Liver (tissue), 9 donors: ENCODE measurements around the gene CSNK2B. TPM values are rescaled to one million over a fixed set of nuclear protein-coding genes. Genes with fewer than 3 reads are reported as not detected.

ENCODE experiments used
- DNase-seq: peaks from one replicate; pipeline ENCODE4 v3.0.0-alpha.2; 2017; ENCODE audit warnings: low spot score
- H3K27ac ChIP-seq, 2 donors: one replicate each; pipeline ENCODE4 v1.7.0; 2013; ENCODE audit warnings: inconsistent platforms in 2 of 2, low read length in 2 of 2, control low read depth in 1 of 2, low read depth in 1 of 2, mild to moderate bottlenecking in 1 of 2
- H3K27me3 ChIP-seq, 4 donors: one replicate each; pipeline versions ENCODE4 v1.6.1 to v1.7.0; 2013; ENCODE audit warnings: low read length in 3 of 4, inconsistent platforms in 1 of 4, mild to moderate bottlenecking in 1 of 4, moderate library complexity in 1 of 4; ENCODE audit not compliant: control insufficient read depth in 4 of 4, insufficient read depth in 4 of 4
- H3K36me3 ChIP-seq, 4 donors: one replicate each; pipeline versions ENCODE4 v1.6.1 to v1.7.0; 2013; ENCODE audit warnings: low read length in 3 of 4, mild to moderate bottlenecking in 3 of 4, low read depth in 1 of 4, moderate library complexity in 1 of 4; ENCODE audit not compliant: control insufficient read depth in 4 of 4, insufficient read depth in 3 of 4
- H3K4me1 ChIP-seq, 4 donors: one replicate each; pipeline versions ENCODE4 v1.6.1 to v1.7.0; 2013; ENCODE audit warnings: low read length in 3 of 4, mild to moderate bottlenecking in 3 of 4, moderate library complexity in 1 of 4; ENCODE audit not compliant: control insufficient read depth in 4 of 4, insufficient read depth in 4 of 4
- H3K4me3 ChIP-seq, 3 donors: one replicate each; pipeline versions ENCODE4 v1.6.1 to v1.7.0; 2013; ENCODE audit warnings: low read length in 3 of 3, control low read depth in 1 of 3, low read depth in 1 of 3, mild to moderate bottlenecking in 1 of 3
- H3K9ac ChIP-seq, 2 donors: one replicate each; pipeline ENCODE4 v1.7.0; 2013; ENCODE audit warnings: low read length in 2 of 2, mild to moderate bottlenecking in 2 of 2, moderate library complexity in 2 of 2, control low read depth in 1 of 2, low read depth in 1 of 2
- H3K9me3 ChIP-seq, 4 donors: one replicate each; pipeline versions ENCODE4 v1.6.1 to v1.7.0; 2013; ENCODE audit warnings: low read length in 3 of 4; ENCODE audit not compliant: control insufficient read depth in 4 of 4
- EGR1 ChIP-seq, 2 donors: IDR thresholded peaks; 2 replicates each; pipeline ENCODE4 v1.6.1; 2016 to 2018; ENCODE audit warnings: antibody characterized with exemption in 2 of 2, low read depth in 2 of 2
- FOXA1 ChIP-seq: IDR thresholded peaks from 2 replicates; pipeline ENCODE4 v1.6.1; 2016; ENCODE audit warnings: antibody characterized with exemption
- FOXA2 ChIP-seq: IDR thresholded peaks from 2 replicates; pipeline ENCODE4 v1.6.1; 2016; ENCODE audit warnings: antibody characterized with exemption
- GABPA ChIP-seq, 2 donors: IDR thresholded peaks in 1 of 2; conservative IDR thresholded peaks in 1 of 2; 2 replicates each; pipeline ENCODE4 v1.6.1; 2016; ENCODE audit warnings: antibody characterized with exemption in 2 of 2, mild to moderate bottlenecking in 1 of 2, moderate library complexity in 1 of 2
- HNF4A ChIP-seq, 2 donors: conservative IDR thresholded peaks; 2 replicates each; pipeline ENCODE4 v1.6.1; 2016; ENCODE audit warnings: antibody characterized with exemption in 2 of 2, mild to moderate bottlenecking in 2 of 2
- HNF4G ChIP-seq: IDR thresholded peaks from 2 replicates; pipeline ENCODE4 v1.6.1; 2016; ENCODE audit warnings: antibody characterized with exemption
- JUND ChIP-seq, 2 donors: IDR thresholded peaks; 2 replicates each; pipeline ENCODE4 v1.6.1; 2016; ENCODE audit warnings: antibody characterized with exemption in 2 of 2
- NR2F2 ChIP-seq: IDR thresholded peaks from 2 replicates; pipeline ENCODE4 v1.6.1; 2016; ENCODE audit warnings: antibody characterized with exemption
- RAD21 ChIP-seq, 2 donors: IDR thresholded peaks; 2 replicates each; pipeline ENCODE4 v1.6.1; 2016; ENCODE audit warnings: antibody characterized with exemption in 2 of 2, mild to moderate bottlenecking in 2 of 2
- RXRA ChIP-seq, 2 donors: IDR thresholded peaks; 2 replicates each; pipeline ENCODE4 v1.6.1; 2017 to 2018; ENCODE audit warnings: antibody characterized with exemption in 2 of 2, mild to moderate bottlenecking in 1 of 2
- SP1 ChIP-seq: IDR thresholded peaks from 2 replicates; pipeline ENCODE4 v1.6.1; 2018; ENCODE audit warnings: antibody characterized with exemption, mild to moderate bottlenecking
- TAF1 ChIP-seq: conservative IDR thresholded peaks from 2 replicates; pipeline ENCODE4 v1.6.1; 2016; ENCODE audit warnings: antibody characterized with exemption, mild to moderate bottlenecking
- YY1 ChIP-seq: IDR thresholded peaks from 2 replicates; pipeline ENCODE4 v1.6.1; 2016; ENCODE audit warnings: antibody characterized with exemption, mild to moderate bottlenecking
- WGBS: extraction: QIAGEN DNeasy Blood & Tissue Kit; methylation state at CpG from one replicate; pipeline ENCODE4 v1.1.7; 2013; 5-methylcytosine and 5-hydroxymethylcytosine counted together
- polyA plus RNA-seq, 2 donors: library from polyadenylated mRNA; stranded (reverse) in 1 of 2; unstranded in 1 of 2; fragments of 200-250 nt in 1 of 2; fragments of >200 nt in 1 of 2; fragmentation: Nextera tagmentation in 1 of 2; extraction: Ambion mirVana in 1 of 2; gene quantifications; one replicate each; pipeline versions ENCODE4 v1.2.1 to v1.2.3, GENCODE V29; 2013 to 2015
- total RNA-seq, 2 donors: library from RNA; depleted of rRNA; stranded (reverse); fragments of >200 nt; gene quantifications; one replicate each; pipeline ENCODE4 v1.2.3, GENCODE V29; 2014
- TF ChIP-seq, protein P1 (sequence below): IDR thresholded peaks from 2 replicates; pipeline ENCODE4 v1.6.1; 2016; ENCODE audit warnings: antibody characterized with exemption
- TF ChIP-seq, protein P2 (sequence below): fragments of 150-350 bp; IDR thresholded peaks from 2 replicates; pipeline ENCODE4 v1.5.1; 2017; ENCODE audit warnings: improper control_type of control experiment, low read depth, low read length; ENCODE audit not compliant: missing input control
- TF ChIP-seq, protein P3 (sequence below): IDR thresholded peaks from 2 replicates; pipeline ENCODE4 v1.6.1; 2016; ENCODE audit warnings: antibody characterized with exemption
- TF ChIP-seq, protein P4 (sequence below): IDR thresholded peaks from 2 replicates; pipeline ENCODE4 v1.6.1; 2016; ENCODE audit warnings: antibody characterized with exemption
- TF ChIP-seq, protein P5 (sequence below): IDR thresholded peaks from 2 replicates; pipeline ENCODE4 v1.6.1; 2016; ENCODE audit warnings: antibody characterized with exemption, mild to moderate bottlenecking
- donor health status: healthy.
- donor health status: healthy.
- donor health status: healthy.
- donor health status: healthy.
- donor health status: healthy.

The CSNK2B gene
- total and polyA plus RNA-seq, 4 donors, result 58.1 to 108 (median 77.0) TPM

DNA sequence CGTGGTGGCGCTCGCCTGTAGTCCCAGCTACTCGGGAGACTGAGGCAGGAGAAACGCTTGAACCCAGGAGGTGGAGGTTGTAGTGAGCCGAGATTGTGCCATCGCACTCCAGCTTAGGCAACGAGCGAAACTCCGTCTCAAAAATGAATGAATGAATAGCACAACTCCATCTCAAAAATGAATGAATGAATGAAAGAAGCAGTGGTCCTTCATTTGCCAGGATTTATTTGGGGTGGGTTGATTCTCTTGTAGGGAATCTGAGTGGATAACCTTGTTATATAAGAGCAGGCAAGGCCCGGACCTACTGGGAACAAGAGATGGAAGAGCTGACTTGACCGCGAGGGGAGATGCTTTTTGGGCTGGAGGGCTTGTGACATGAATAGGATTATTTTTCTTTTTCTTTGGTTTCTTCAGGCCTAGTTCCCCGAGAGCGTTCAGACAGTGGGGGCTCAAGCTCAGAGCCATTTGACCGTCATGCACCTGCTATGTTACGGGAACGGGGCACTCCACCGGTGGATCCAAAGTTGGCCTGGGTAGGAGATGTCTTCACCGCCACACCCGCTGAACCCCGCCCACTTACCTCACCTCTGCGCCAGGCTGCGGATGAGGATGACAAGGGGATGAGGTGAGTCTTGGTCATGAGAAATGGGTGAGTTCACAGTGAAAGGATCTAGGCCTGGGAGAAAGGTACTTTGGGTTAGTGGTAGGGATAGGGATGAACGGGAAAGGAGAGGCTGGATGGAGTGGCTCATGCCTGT lies 35.5 kb upstream of the CSNK2B start:
- Histone ChIP-seq H3K4me3 (no peak overlapping the region), H3K9me3 (no peaks in the 10 kb centered on the region), H3K4me1 (peaks cover 2 to 22% (median 17%) of the 10 kb centered on the region in 4 donors), H3K36me3 (peaks cover 46 to 90% (median 66%) of the 10 kb centered on the region in 4 donors), H3K9ac (no peak overlapping the region), H3K27ac (no peak overlapping the region), H3K27me3 (no peaks in the 10 kb centered on the region)
- 97% methylated on average over 25 of the region's 25 CpGs for WGBS
- no peak for DNase-seq
- no peak for TF ChIP-seq YY1
- TF ChIP-seq HNF4G, result no peak
- TF ChIP-seq FOXA2, result no peak
- TF ChIP-seq RXRA (IDR thresholded peaks at IDR 0.05), result no peak
- no peak for TF ChIP-seq SP1
- no peak for TF ChIP-seq HNF4A (conservative IDR thresholded peaks at IDR 0.05)
- TF ChIP-seq GABPA (IDR thresholded peaks at IDR 0.05 in 1 of 2, conservative IDR thresholded peaks at IDR 0.05 in 1 of 2), result no peak
- no peak for TF ChIP-seq JUND (IDR thresholded peaks at IDR 0.05)
- no peak for TF ChIP-seq NR2F2
- TF ChIP-seq, protein P1, sequence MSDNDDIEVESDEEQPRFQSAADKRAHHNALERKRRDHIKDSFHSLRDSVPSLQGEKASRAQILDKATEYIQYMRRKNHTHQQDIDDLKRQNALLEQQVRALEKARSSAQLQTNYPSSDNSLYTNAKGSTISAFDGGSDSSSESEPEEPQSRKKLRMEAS, result no peak
- TF ChIP-seq FOXA1, result no peak
- no peak for TF ChIP-seq EGR1 (IDR thresholded peaks at IDR 0.05; ENCODE audit: low read depth in 2 of 2)
- TF ChIP-seq RAD21 (IDR thresholded peaks at IDR 0.05), result no peak
- TF ChIP-seq TAF1, result no peak
- TF ChIP-seq, protein P2, sequence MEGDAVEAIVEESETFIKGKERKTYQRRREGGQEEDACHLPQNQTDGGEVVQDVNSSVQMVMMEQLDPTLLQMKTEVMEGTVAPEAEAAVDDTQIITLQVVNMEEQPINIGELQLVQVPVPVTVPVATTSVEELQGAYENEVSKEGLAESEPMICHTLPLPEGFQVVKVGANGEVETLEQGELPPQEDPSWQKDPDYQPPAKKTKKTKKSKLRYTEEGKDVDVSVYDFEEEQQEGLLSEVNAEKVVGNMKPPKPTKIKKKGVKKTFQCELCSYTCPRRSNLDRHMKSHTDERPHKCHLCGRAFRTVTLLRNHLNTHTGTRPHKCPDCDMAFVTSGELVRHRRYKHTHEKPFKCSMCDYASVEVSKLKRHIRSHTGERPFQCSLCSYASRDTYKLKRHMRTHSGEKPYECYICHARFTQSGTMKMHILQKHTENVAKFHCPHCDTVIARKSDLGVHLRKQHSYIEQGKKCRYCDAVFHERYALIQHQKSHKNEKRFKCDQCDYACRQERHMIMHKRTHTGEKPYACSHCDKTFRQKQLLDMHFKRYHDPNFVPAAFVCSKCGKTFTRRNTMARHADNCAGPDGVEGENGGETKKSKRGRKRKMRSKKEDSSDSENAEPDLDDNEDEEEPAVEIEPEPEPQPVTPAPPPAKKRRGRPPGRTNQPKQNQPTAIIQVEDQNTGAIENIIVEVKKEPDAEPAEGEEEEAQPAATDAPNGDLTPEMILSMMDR, result no peak
- TF ChIP-seq, protein P3, sequence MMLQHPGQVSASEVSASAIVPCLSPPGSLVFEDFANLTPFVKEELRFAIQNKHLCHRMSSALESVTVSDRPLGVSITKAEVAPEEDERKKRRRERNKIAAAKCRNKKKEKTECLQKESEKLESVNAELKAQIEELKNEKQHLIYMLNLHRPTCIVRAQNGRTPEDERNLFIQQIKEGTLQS, result no peak
- TF ChIP-seq, protein P4, sequence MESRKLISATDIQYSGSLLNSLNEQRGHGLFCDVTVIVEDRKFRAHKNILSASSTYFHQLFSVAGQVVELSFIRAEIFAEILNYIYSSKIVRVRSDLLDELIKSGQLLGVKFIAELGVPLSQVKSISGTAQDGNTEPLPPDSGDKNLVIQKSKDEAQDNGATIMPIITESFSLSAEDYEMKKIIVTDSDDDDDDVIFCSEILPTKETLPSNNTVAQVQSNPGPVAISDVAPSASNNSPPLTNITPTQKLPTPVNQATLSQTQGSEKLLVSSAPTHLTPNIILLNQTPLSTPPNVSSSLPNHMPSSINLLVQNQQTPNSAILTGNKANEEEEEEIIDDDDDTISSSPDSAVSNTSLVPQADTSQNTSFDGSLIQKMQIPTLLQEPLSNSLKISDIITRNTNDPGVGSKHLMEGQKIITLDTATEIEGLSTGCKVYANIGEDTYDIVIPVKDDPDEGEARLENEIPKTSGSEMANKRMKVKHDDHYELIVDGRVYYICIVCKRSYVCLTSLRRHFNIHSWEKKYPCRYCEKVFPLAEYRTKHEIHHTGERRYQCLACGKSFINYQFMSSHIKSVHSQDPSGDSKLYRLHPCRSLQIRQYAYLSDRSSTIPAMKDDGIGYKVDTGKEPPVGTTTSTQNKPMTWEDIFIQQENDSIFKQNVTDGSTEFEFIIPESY, result no peak
- TF ChIP-seq, protein P5, sequence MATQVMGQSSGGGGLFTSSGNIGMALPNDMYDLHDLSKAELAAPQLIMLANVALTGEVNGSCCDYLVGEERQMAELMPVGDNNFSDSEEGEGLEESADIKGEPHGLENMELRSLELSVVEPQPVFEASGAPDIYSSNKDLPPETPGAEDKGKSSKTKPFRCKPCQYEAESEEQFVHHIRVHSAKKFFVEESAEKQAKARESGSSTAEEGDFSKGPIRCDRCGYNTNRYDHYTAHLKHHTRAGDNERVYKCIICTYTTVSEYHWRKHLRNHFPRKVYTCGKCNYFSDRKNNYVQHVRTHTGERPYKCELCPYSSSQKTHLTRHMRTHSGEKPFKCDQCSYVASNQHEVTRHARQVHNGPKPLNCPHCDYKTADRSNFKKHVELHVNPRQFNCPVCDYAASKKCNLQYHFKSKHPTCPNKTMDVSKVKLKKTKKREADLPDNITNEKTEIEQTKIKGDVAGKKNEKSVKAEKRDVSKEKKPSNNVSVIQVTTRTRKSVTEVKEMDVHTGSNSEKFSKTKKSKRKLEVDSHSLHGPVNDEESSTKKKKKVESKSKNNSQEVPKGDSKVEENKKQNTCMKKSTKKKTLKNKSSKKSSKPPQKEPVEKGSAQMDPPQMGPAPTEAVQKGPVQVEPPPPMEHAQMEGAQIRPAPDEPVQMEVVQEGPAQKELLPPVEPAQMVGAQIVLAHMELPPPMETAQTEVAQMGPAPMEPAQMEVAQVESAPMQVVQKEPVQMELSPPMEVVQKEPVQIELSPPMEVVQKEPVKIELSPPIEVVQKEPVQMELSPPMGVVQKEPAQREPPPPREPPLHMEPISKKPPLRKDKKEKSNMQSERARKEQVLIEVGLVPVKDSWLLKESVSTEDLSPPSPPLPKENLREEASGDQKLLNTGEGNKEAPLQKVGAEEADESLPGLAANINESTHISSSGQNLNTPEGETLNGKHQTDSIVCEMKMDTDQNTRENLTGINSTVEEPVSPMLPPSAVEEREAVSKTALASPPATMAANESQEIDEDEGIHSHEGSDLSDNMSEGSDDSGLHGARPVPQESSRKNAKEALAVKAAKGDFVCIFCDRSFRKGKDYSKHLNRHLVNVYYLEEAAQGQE, result no peak
